ENCODE results near the gene MAP3K5. TPM values are rescaled to one million over a fixed set of nuclear protein-coding genes. Genes with fewer than 3 reads are reported as not detected.

MAP3K5 gene
- total and polyA plus RNA-seq, 9 of the 15 experiments (the other 6 are each of a cell fraction or from before 2014, with no cell fraction given): 2.2 to 13.0 (median 9.9) TPM

GRCh38 chr6:136791296-136792094 lies 782 bp downstream of the MAP3K5 start (continued):
- TF ChIP-seq, protein P1, sequence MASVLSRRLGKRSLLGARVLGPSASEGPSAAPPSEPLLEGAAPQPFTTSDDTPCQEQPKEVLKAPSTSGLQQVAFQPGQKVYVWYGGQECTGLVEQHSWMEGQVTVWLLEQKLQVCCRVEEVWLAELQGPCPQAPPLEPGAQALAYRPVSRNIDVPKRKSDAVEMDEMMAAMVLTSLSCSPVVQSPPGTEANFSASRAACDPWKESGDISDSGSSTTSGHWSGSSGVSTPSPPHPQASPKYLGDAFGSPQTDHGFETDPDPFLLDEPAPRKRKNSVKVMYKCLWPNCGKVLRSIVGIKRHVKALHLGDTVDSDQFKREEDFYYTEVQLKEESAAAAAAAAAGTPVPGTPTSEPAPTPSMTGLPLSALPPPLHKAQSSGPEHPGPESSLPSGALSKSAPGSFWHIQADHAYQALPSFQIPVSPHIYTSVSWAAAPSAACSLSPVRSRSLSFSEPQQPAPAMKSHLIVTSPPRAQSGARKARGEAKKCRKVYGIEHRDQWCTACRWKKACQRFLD (CRISPR knock-in tag; IDR thresholded peaks at IDR 0.05): peak; percentile 67; the same call in 1 of the 2 replicates
- TF ChIP-seq HSF4 (CRISPR knock-in tag; IDR thresholded peaks at IDR 0.05; ENCODE audit: borderline replicate concordance): no peak
- TF ChIP-seq PHF8 (IDR thresholded peaks at IDR 0.05; ENCODE audit: borderline replicate concordance, low read length): no peak
- no peak for TF ChIP-seq ZFP36 (IDR thresholded peaks at IDR 0.05; ENCODE audit: low read depth, low read length, partially characterized antibody)
- TF ChIP-seq SMARCE1 (IDR thresholded peaks at IDR 0.05): peak; percentile 41; the same call in 1 of the 2 replicates
- no peak for TF ChIP-seq NCOA1 (IDR thresholded peaks at IDR 0.05; ENCODE audit: low read depth)
- TF ChIP-seq, protein P2, sequence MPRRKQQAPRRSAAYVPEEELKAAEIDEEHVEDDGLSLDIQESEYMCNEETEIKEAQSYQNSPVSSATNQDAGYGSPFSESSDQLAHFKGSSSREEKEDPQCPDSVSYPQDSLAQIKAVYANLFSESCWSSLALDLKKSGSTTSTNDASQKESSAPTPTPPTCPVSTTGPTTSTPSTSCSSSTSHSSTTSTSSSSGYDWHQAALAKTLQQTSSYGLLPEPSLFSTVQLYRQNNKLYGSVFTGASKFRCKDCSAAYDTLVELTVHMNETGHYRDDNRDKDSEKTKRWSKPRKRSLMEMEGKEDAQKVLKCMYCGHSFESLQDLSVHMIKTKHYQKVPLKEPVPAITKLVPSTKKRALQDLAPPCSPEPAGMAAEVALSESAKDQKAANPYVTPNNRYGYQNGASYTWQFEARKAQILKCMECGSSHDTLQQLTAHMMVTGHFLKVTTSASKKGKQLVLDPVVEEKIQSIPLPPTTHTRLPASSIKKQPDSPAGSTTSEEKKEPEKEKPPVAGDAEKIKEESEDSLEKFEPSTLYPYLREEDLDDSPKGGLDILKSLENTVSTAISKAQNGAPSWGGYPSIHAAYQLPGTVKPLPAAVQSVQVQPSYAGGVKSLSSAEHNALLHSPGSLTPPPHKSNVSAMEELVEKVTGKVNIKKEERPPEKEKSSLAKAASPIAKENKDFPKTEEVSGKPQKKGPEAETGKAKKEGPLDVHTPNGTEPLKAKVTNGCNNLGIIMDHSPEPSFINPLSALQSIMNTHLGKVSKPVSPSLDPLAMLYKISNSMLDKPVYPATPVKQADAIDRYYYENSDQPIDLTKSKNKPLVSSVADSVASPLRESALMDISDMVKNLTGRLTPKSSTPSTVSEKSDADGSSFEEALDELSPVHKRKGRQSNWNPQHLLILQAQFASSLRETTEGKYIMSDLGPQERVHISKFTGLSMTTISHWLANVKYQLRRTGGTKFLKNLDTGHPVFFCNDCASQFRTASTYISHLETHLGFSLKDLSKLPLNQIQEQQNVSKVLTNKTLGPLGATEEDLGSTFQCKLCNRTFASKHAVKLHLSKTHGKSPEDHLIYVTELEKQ (CRISPR knock-in tag; IDR thresholded peaks at IDR 0.05): no peak
- no peak for TF ChIP-seq SRSF9 (IDR thresholded peaks at IDR 0.05; ENCODE audit: borderline replicate concordance, low read depth, low read length)
- no peak for TF ChIP-seq KLF6 (CRISPR knock-in tag; IDR thresholded peaks at IDR 0.05; ENCODE audit: borderline replicate concordance)
- TF ChIP-seq NEUROD1 (IDR thresholded peaks at IDR 0.05; ENCODE audit: borderline replicate concordance, low read depth, low read length, partially characterized antibody): no peak
- TF ChIP-seq ZFP30 (CRISPR knock-in tag; IDR thresholded peaks at IDR 0.05; ENCODE audit: borderline replicate concordance): no peak
- no peak for TF ChIP-seq EWSR1 (IDR thresholded peaks at IDR 0.05; ENCODE audit: borderline replicate concordance, low read depth, partially characterized antibody)
- no peak for TF ChIP-seq ZNF224 (CRISPR knock-in tag; IDR thresholded peaks at IDR 0.05)
- TF ChIP-seq THRA (IDR thresholded peaks at IDR 0.05): no peak
- no peak for TF ChIP-seq ATF1 (CRISPR knock-in tag; IDR thresholded peaks at IDR 0.05)
- peak; percentile 37; the same call in 1 of the 2 replicates for TF ChIP-seq ATF1 (tag; IDR thresholded peaks at IDR 0.05)
- no peak for TF ChIP-seq POLR3A (IDR thresholded peaks at IDR 0.05; ENCODE audit: borderline replicate concordance, extremely low read depth, insufficient read depth, insufficient read length)
- TF ChIP-seq STAG1 (CRISPR knock-in tag; IDR thresholded peaks at IDR 0.05; ENCODE audit: borderline replicate concordance): no peak
- TF ChIP-seq ZNF23 (CRISPR knock-in tag; IDR thresholded peaks at IDR 0.05): no peak
- TF ChIP-seq, protein P3, sequence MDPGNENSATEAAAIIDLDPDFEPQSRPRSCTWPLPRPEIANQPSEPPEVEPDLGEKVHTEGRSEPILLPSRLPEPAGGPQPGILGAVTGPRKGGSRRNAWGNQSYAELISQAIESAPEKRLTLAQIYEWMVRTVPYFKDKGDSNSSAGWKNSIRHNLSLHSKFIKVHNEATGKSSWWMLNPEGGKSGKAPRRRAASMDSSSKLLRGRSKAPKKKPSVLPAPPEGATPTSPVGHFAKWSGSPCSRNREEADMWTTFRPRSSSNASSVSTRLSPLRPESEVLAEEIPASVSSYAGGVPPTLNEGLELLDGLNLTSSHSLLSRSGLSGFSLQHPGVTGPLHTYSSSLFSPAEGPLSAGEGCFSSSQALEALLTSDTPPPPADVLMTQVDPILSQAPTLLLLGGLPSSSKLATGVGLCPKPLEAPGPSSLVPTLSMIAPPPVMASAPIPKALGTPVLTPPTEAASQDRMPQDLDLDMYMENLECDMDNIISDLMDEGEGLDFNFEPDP (CRISPR knock-in tag; IDR thresholded peaks at IDR 0.05): no peak
